Fibroblast of skin of right biceps (primary cell): ENCODE data around the gene CCKAR.

Experiments used
- DNase-seq: peaks from one replicate; pipeline ENCODE4 v3.0.0-alpha.2; 2013

Gene CCKAR

GRCh38 chr4:26490111-26490959, at the start of gene CCKAR:
TSS of gene CCKAR (minus strand) at chr4:26490484. CDS start at chr4:26490267, 217 bp downstream.
- DNase-seq: peak; percentile 14

- DNase-seq: no peak
These were observed 43.4 kb upstream of the CCKAR start for GRCh38 chr4:26533685-26534084.

GRCh38 chr4:26531491-26532116, 41.3 kb upstream of the CCKAR start:
- no peak for DNase-seq

GRCh38 chr4:26530099-26530498, 39.8 kb upstream of the CCKAR start:
- no peak for DNase-seq

GRCh38 chr4:26529479-26529878, 39.2 kb upstream of the CCKAR start:
- DNase-seq: no peak

- DNase-seq: peak; percentile 15
These were observed 35.5 kb upstream of the CCKAR start for GRCh38 chr4:26525771-26526150.

GRCh38 chr4:26525136-26525770, 35.0 kb upstream of the CCKAR start:
- DNase-seq: peak; percentile 82

- peak; percentile 20 for DNase-seq
These were observed 33.7 kb upstream of the CCKAR start for GRCh38 chr4:26524011-26524410.

GRCh38 chr4:26522478-26522877, 32.2 kb upstream of the CCKAR start:
- peak; percentile 71 for DNase-seq

- no peak for DNase-seq
These were observed 30.6 kb upstream of the CCKAR start for GRCh38 chr4:26520728-26521450.

- DNase-seq: no peak
These were observed 25.7 kb upstream of the CCKAR start for GRCh38 chr4:26515936-26516335.

- DNase-seq: no peak
These were observed 20.2 kb upstream of the CCKAR start for GRCh38 chr4:26510334-26510964.

GRCh38 chr4:26509681-26510333, 19.5 kb upstream of the CCKAR start:
- no peak for DNase-seq

GRCh38 chr4:26507286-26507685, 17.0 kb upstream of the CCKAR start:
- DNase-seq: no peak

GRCh38 chr4:26503844-26504243, 13.6 kb upstream of the CCKAR start:
- DNase-seq: no peak

GRCh38 chr4:26503427-26503826, 13.1 kb upstream of the CCKAR start:
- no peak for DNase-seq

- DNase-seq: peak; percentile 46
These were observed 10.3 kb upstream of the CCKAR start for GRCh38 chr4:26500565-26500999.

GRCh38 chr4:26496207-26496783, 6.0 kb upstream of the CCKAR start:
- no peak for DNase-seq

GRCh38 chr4:26493461-26493860, 3.2 kb upstream of the CCKAR start:
- no peak for DNase-seq

- no peak for DNase-seq
These were observed 1.3 kb upstream of the CCKAR start for GRCh38 chr4:26491449-26492170.

GRCh38 chr4:26490960-26491284, 638 bp upstream of the CCKAR start:
- no peak for DNase-seq
